IMR-90 (cell line): ENCODE results near the gene GP5.

Experiments used
- CEBPB ChIP-seq: IDR thresholded peaks from 2 replicates; pipeline ENCODE4 v1.6.1; 2012; ENCODE audit warnings: low read depth, low read length, improper control_type of control experiment
- CTCF ChIP-seq: conservative IDR thresholded peaks from 2 replicates; pipeline ENCODE4 v1.5.1; 2012; ENCODE audit warnings: mild to moderate bottlenecking, low read depth, low read length, improper control_type of control experiment
- MAFK ChIP-seq: IDR thresholded peaks from 2 replicates; pipeline ENCODE4 v1.6.1; 2012; ENCODE audit warnings: low read depth, low read length, improper control_type of control experiment
- NFE2L2 ChIP-seq: fragments of 150-350 bp; IDR thresholded peaks from 2 replicates; pipeline ENCODE4 v1.6.1; 2016; ENCODE audit warnings: low read depth, mild to moderate bottlenecking, low read length
- POLR2A ChIP-seq: IDR thresholded peaks from 2 replicates; pipeline ENCODE4 v1.6.1; 2012; ENCODE audit warnings: mild to moderate bottlenecking, low read depth, low read length

- TF ChIP-seq POLR2A (no peak), CTCF (no peak), NFE2L2 (no peak), CEBPB (no peak), MAFK (no peak)
Measured at GRCh38 chr3:194423317-194423716, 24.3 kb upstream of the GP5 start.
